Parathyroid adenoma (tissue), 2 donors: Measurements from ENCODE around the gene TENM3.

Source experiments
- H2AFZ ChIP-seq: fragments of 300-600 bp; sonication (generic); one replicate; pipeline ENCODE4 v1.7.0; 2017; ENCODE audit warnings: antibody characterized with exemption, mild to moderate bottlenecking
- H3K27ac ChIP-seq: fragments of 300-600 bp; sonication (generic); one replicate; pipeline ENCODE4 v1.7.0; 2017
- H3K27me3 ChIP-seq: fragments of 300-600 bp; sonication (generic); one replicate; pipeline ENCODE4 v1.7.0; 2017; ENCODE audit warnings: low read length; ENCODE audit not compliant: control insufficient read depth, insufficient read depth
- H3K36me3 ChIP-seq: fragments of 300-600 bp; sonication (generic); one replicate; pipeline ENCODE4 v1.7.0; 2017; ENCODE audit warnings: low read length; ENCODE audit not compliant: control insufficient read depth, insufficient read depth
- H3K4me1 ChIP-seq: fragments of 300-600 bp; sonication (generic); one replicate; pipeline ENCODE4 v1.7.0; 2017; ENCODE audit warnings: control low read depth
- H3K4me2 ChIP-seq: fragments of 300-600 bp; sonication (generic); one replicate; pipeline ENCODE4 v1.7.0; 2017; ENCODE audit warnings: low read length
- H3K4me3 ChIP-seq: fragments of 300-600 bp; sonication (generic); one replicate; pipeline ENCODE4 v1.7.0; 2017; ENCODE audit warnings: low read depth, low read length
- H3K79me2 ChIP-seq: fragments of 300-600 bp; sonication (generic); one replicate; pipeline ENCODE4 v1.7.0; 2017; ENCODE audit warnings: control low read depth
- H3K9ac ChIP-seq: fragments of 300-600 bp; sonication (generic); one replicate; pipeline ENCODE4 v1.7.0; 2017; ENCODE audit warnings: mild to moderate bottlenecking
- H3K9me3 ChIP-seq: fragments of 300-600 bp; sonication (generic); one replicate; pipeline ENCODE4 v1.7.0; 2017; ENCODE audit warnings: low read length; ENCODE audit not compliant: control insufficient read depth
- CTCF ChIP-seq: fragments of 300-600 bp; sonication (generic); IDR thresholded peaks from one replicate; pipeline ENCODE4 v1.7.0; 2017; ENCODE audit warnings: antibody characterized with exemption, mild to moderate bottlenecking
- donor health status: primary hyperparathyroidism.

The TENM3 gene

GRCh38 chr4:182764137-182764536, 520.9 kb downstream of the TENM3 start:
- Histone ChIP-seq H3K4me2 (no peak overlapping the region), H3K4me3 (no peak overlapping the region), H3K79me2 (no peaks in the 10 kb centered on the region), H3K4me1 (no peaks in the 10 kb centered on the region), H2AFZ (no peak overlapping the region), H3K27ac (no peak overlapping the region), H3K36me3 (no peaks in the 10 kb centered on the region), H3K27me3 (no peaks in the 10 kb centered on the region), H3K9me3 (no peaks in the 10 kb centered on the region), H3K9ac (no peak overlapping the region)
- no peak for TF ChIP-seq CTCF

GRCh38 chr4:182764642-182765041, 521.4 kb downstream of the TENM3 start:
- no peak for TF ChIP-seq CTCF
- Histone ChIP-seq H3K79me2 (no peaks in the 10 kb centered on the region), H3K9me3 (no peaks in the 10 kb centered on the region), H3K9ac (no peak overlapping the region), H3K27me3 (no peaks in the 10 kb centered on the region), H3K4me1 (no peaks in the 10 kb centered on the region), H2AFZ (no peak overlapping the region), H3K27ac (no peak overlapping the region), H3K4me3 (no peak overlapping the region), H3K36me3 (no peaks in the 10 kb centered on the region), H3K4me2 (no peak overlapping the region)

- H3K27me3 ChIP-seq = no peaks in the 10 kb centered on the region
- H3K27ac ChIP-seq = no peak overlapping the region
- no peaks in the 10 kb centered on the region for H3K36me3 ChIP-seq
- H3K4me1 ChIP-seq = no peaks in the 10 kb centered on the region
- no peak overlapping the region for H3K9ac ChIP-seq
- H2AFZ ChIP-seq = no peak overlapping the region
- no peak overlapping the region for H3K4me2 ChIP-seq
- TF ChIP-seq CTCF = no peak
- no peak overlapping the region for H3K4me3 ChIP-seq
- H3K79me2 ChIP-seq = no peaks in the 10 kb centered on the region
- H3K9me3 ChIP-seq = no peaks in the 10 kb centered on the region
Measured at GRCh38 chr4:182765987-182766856, 523.0 kb downstream of the TENM3 start.

- no peak for TF ChIP-seq CTCF
- H3K9me3 ChIP-seq = no peaks in the 10 kb centered on the region
- no peak overlapping the region for H3K4me3 ChIP-seq
- no peak overlapping the region for H3K9ac ChIP-seq
- H3K27ac ChIP-seq = no peak overlapping the region
- H3K4me1 ChIP-seq = no peaks in the 10 kb centered on the region
- H2AFZ ChIP-seq = no peak overlapping the region
- H3K4me2 ChIP-seq = no peak overlapping the region
- no peaks in the 10 kb centered on the region for H3K27me3 ChIP-seq
- no peaks in the 10 kb centered on the region for H3K36me3 ChIP-seq
- no peaks in the 10 kb centered on the region for H3K79me2 ChIP-seq
Measured at GRCh38 chr4:182766857-182767250, 523.7 kb downstream of the TENM3 start.

GRCh38 chr4:182768838-182769237, 525.6 kb downstream of the TENM3 start:
- Histone ChIP-seq H3K27me3 (no peaks in the 10 kb centered on the region), H3K9me3 (no peaks in the 10 kb centered on the region), H3K4me2 (no peak overlapping the region), H3K27ac (no peak overlapping the region), H3K79me2 (no peaks in the 10 kb centered on the region), H2AFZ (no peak overlapping the region), H3K4me3 (no peak overlapping the region), H3K4me1 (no peaks in the 10 kb centered on the region), H3K9ac (no peak overlapping the region), H3K36me3 (no peaks in the 10 kb centered on the region)
- no peak for TF ChIP-seq CTCF
